HEK293 (cell line): ENCODE results near the gene NEK8.

Source experiments
- GLIS1 ChIP-seq: fragments of 450-650 bp; formaldehyde crosslinking; IDR thresholded peaks from 2 replicates; pipeline ENCODE4 v1.5.1; 2016; ENCODE audit warnings: missing biosample characterization, missing genetic modification characterization
- IKZF3 ChIP-seq: fragments of 450-650 bp; IDR thresholded peaks from 2 replicates; pipeline ENCODE4 v1.5.0; 2018; ENCODE audit warnings: missing biosample characterization, mild to moderate bottlenecking, missing genetic modification characterization, moderate library complexity
- KLF8 ChIP-seq: fragments of 450-650 bp; formaldehyde crosslinking; IDR thresholded peaks from 2 replicates; pipeline ENCODE4 v1.5.1; 2016; ENCODE audit warnings: missing biosample characterization, missing genetic modification characterization
- MYNN ChIP-seq: fragments of 450-650 bp; formaldehyde crosslinking; IDR thresholded peaks from 2 replicates; pipeline ENCODE4 v1.5.1; 2016; ENCODE audit warnings: missing biosample characterization, missing genetic modification characterization, borderline replicate concordance
- RBAK ChIP-seq: fragments of 450-650 bp; formaldehyde crosslinking; IDR thresholded peaks from 2 replicates; pipeline ENCODE4 v1.5.1; 2016; ENCODE audit warnings: missing biosample characterization, missing genetic modification characterization
- SCRT2 ChIP-seq: fragments of 450-650 bp; formaldehyde crosslinking; IDR thresholded peaks from 2 replicates; pipeline ENCODE4 v1.5.1; 2016; ENCODE audit warnings: missing biosample characterization, missing genetic modification characterization
- SP3 ChIP-seq: fragments of 450-650 bp; formaldehyde crosslinking; IDR thresholded peaks from 2 replicates; pipeline ENCODE4 v1.5.1; 2016; ENCODE audit warnings: missing biosample characterization, missing genetic modification characterization
- SP7 ChIP-seq: fragments of 450-650 bp; formaldehyde crosslinking; IDR thresholded peaks from 2 replicates; pipeline ENCODE4 v1.5.1; 2016; ENCODE audit warnings: missing biosample characterization, missing genetic modification characterization
- ZBTB17 ChIP-seq: fragments of 450-650 bp; formaldehyde crosslinking; IDR thresholded peaks from 2 replicates; pipeline ENCODE4 v1.5.1; 2016; ENCODE audit warnings: missing biosample characterization, missing genetic modification characterization
- ZBTB8A ChIP-seq: fragments of 450-650 bp; formaldehyde crosslinking; IDR thresholded peaks from 2 replicates; pipeline ENCODE4 v1.5.1; 2016; ENCODE audit warnings: missing biosample characterization, missing genetic modification characterization
- ZNF112 ChIP-seq: fragments of 450-650 bp; formaldehyde crosslinking; IDR thresholded peaks from 2 replicates; pipeline ENCODE4 v1.5.0; 2017; ENCODE audit warnings: missing biosample characterization, missing genetic modification characterization
- ZNF140 ChIP-seq: fragments of 450-650 bp; formaldehyde crosslinking; IDR thresholded peaks from 2 replicates; pipeline ENCODE4 v1.5.1; 2016; ENCODE audit warnings: missing biosample characterization, missing genetic modification characterization
- ZNF2 ChIP-seq: fragments of 450-650 bp; formaldehyde crosslinking; IDR thresholded peaks from 2 replicates; pipeline ENCODE4 v1.5.1; 2016; ENCODE audit warnings: missing biosample characterization, missing genetic modification characterization
- ZNF221 ChIP-seq: fragments of 450-650 bp; formaldehyde crosslinking; IDR thresholded peaks from 2 replicates; pipeline ENCODE4 v1.5.1; 2017; ENCODE audit warnings: missing biosample characterization, missing genetic modification characterization, borderline replicate concordance
- ZNF239 ChIP-seq: fragments of 450-650 bp; formaldehyde crosslinking; IDR thresholded peaks from 2 replicates; pipeline ENCODE4 v1.5.1; 2016; ENCODE audit warnings: missing biosample characterization, missing genetic modification characterization
- ZNF335 ChIP-seq: fragments of 450-650 bp; formaldehyde crosslinking; conservative IDR thresholded peaks from 2 replicates; pipeline ENCODE4 v1.5.1; 2016; ENCODE audit warnings: missing biosample characterization, missing genetic modification characterization
- ZNF366 ChIP-seq: fragments of 450-650 bp; formaldehyde crosslinking; conservative IDR thresholded peaks from 2 replicates; pipeline ENCODE4 v1.5.1; 2016; ENCODE audit warnings: missing biosample characterization, missing genetic modification characterization
- ZNF426 ChIP-seq: fragments of 450-650 bp; formaldehyde crosslinking; IDR thresholded peaks from 2 replicates; pipeline ENCODE4 v1.5.1; 2017; ENCODE audit warnings: missing biosample characterization, missing genetic modification characterization, mild to moderate bottlenecking, inconsistent platforms, moderate library complexity
- TF ChIP-seq, protein P1 (sequence below): fragments of 450-650 bp; formaldehyde crosslinking; IDR thresholded peaks from 2 replicates; pipeline ENCODE4 v1.5.1; 2016; ENCODE audit warnings: missing biosample characterization, missing genetic modification characterization
- TF ChIP-seq, protein P2 (sequence below): fragments of 450-650 bp; formaldehyde crosslinking; IDR thresholded peaks from 2 replicates; pipeline ENCODE4 v1.5.1; 2016; ENCODE audit warnings: missing biosample characterization, missing genetic modification characterization
- TF ChIP-seq, protein P3 (sequence below): fragments of 450-650 bp; formaldehyde crosslinking; IDR thresholded peaks from 2 replicates; pipeline ENCODE4 v1.5.1; 2017; ENCODE audit warnings: missing biosample characterization, missing genetic modification characterization
- TF ChIP-seq, protein P4 (sequence below): fragments of 450-650 bp; IDR thresholded peaks from 2 replicates; pipeline ENCODE4 v1.5.1; 2018; ENCODE audit warnings: missing biosample characterization, mild to moderate bottlenecking, missing genetic modification characterization
- TF ChIP-seq, protein P5 (sequence below): fragments of 450-650 bp; formaldehyde crosslinking; IDR thresholded peaks from 2 replicates; pipeline ENCODE4 v1.5.1; 2017; ENCODE audit warnings: missing biosample characterization, missing genetic modification characterization
- TF ChIP-seq, protein P6 (sequence below): fragments of 450-650 bp; formaldehyde crosslinking; IDR thresholded peaks from 2 replicates; pipeline ENCODE4 v1.5.1; 2016; ENCODE audit warnings: missing biosample characterization, missing genetic modification characterization
- TF ChIP-seq, protein P7 (sequence below): fragments of 450-650 bp; formaldehyde crosslinking; IDR thresholded peaks from 2 replicates; pipeline ENCODE4 v1.5.1; 2017; ENCODE audit warnings: missing biosample characterization, mild to moderate bottlenecking, missing genetic modification characterization, moderate library complexity

Gene NEK8

DNA sequence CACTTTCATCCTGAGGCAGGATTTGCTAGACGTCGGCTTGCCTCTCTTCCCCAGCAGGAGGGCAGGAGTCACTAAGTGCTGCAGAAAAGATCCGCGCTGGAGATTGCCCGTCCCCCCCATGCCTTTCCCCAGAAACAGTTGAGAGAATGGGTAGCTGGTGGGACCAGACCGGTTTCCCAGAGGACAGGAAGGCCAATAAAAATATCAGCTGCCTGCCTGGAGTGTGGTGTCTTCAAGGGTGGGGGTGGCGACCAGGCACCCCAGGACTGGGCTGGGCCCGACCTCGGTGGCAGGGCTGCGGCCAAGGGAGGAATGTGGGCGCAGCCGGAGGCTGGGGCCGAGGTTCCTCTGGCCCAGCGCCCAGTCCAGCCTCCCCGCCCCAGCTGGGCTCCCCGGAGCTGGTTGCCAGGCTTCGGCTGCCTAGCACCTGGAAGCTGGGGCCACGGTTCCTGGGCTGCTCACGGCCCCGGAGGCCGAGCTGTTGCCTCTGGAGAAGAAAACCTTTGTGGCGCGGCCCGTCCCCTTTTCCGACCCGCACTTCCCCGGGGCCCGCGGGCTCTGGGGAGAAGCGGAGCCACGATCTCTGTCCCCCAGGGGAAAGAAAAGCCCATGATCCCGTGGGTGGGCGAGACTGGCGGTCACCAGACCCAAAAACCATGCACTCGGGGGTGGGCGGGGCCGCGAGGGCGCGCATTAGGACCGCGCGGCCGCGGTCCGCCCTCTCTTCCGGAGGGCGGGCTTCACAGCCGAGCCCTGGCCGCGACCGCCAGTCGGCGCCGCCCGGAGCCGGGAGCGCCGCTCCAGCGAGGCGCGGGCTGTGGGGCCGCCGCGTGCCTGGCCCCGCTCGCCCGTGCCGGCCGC is 14.9 kb downstream of the NEK8 start, which contains the start of gene TRAF4 (continued):
- TF ChIP-seq, protein P1, sequence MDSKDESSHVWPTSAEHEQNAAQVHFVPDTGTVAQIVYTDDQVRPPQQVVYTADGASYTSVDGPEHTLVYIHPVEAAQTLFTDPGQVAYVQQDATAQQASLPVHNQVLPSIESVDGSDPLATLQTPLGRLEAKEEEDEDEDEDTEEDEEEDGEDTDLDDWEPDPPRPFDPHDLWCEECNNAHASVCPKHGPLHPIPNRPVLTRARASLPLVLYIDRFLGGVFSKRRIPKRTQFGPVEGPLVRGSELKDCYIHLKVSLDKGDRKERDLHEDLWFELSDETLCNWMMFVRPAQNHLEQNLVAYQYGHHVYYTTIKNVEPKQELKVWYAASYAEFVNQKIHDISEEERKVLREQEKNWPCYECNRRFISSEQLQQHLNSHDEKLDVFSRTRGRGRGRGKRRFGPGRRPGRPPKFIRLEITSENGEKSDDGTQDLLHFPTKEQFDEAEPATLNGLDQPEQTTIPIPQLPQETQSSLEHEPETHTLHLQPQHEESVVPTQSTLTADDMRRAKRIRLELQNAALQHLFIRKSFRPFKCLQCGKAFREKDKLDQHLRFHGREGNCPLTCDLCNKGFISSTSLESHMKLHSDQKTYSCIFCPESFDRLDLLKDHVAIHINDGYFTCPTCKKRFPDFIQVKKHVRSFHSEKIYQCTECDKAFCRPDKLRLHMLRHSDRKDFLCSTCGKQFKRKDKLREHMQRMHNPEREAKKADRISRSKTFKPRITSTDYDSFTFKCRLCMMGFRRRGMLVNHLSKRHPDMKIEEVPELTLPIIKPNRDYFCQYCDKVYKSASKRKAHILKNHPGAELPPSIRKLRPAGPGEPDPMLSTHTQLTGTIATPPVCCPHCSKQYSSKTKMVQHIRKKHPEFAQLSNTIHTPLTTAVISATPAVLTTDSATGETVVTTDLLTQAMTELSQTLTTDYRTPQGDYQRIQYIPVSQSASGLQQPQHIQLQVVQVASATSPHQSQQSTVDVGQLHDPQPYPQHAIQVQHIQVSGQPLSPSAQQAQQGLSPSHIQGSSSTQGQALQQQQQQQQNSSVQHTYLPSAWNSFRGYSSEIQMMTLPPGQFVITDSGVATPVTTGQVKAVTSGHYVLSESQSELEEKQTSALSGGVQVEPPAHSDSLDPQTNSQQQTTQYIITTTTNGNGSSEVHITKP (tag by site-specific recombination) = peak; percentile 33
- peak; percentile 95 for TF ChIP-seq ZBTB8A
- TF ChIP-seq, protein P2, sequence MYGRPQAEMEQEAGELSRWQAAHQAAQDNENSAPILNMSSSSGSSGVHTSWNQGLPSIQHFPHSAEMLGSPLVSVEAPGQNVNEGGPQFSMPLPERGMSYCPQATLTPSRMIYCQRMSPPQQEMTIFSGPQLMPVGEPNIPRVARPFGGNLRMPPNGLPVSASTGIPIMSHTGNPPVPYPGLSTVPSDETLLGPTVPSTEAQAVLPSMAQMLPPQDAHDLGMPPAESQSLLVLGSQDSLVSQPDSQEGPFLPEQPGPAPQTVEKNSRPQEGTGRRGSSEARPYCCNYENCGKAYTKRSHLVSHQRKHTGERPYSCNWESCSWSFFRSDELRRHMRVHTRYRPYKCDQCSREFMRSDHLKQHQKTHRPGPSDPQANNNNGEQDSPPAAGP = peak; percentile 63
- peak; percentile 94 for TF ChIP-seq KLF8
- no peak for TF ChIP-seq RBAK
- TF ChIP-seq, protein P3, sequence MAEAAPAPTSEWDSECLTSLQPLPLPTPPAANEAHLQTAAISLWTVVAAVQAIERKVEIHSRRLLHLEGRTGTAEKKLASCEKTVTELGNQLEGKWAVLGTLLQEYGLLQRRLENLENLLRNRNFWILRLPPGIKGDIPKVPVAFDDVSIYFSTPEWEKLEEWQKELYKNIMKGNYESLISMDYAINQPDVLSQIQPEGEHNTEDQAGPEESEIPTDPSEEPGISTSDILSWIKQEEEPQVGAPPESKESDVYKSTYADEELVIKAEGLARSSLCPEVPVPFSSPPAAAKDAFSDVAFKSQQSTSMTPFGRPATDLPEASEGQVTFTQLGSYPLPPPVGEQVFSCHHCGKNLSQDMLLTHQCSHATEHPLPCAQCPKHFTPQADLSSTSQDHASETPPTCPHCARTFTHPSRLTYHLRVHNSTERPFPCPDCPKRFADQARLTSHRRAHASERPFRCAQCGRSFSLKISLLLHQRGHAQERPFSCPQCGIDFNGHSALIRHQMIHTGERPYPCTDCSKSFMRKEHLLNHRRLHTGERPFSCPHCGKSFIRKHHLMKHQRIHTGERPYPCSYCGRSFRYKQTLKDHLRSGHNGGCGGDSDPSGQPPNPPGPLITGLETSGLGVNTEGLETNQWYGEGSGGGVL (tag by site-specific recombination) = peak; percentile 66
- TF ChIP-seq GLIS1 (tag by site-specific recombination) = peak; percentile 94
- no peak for TF ChIP-seq ZNF221 (tag by site-specific recombination)
- TF ChIP-seq, protein P4, sequence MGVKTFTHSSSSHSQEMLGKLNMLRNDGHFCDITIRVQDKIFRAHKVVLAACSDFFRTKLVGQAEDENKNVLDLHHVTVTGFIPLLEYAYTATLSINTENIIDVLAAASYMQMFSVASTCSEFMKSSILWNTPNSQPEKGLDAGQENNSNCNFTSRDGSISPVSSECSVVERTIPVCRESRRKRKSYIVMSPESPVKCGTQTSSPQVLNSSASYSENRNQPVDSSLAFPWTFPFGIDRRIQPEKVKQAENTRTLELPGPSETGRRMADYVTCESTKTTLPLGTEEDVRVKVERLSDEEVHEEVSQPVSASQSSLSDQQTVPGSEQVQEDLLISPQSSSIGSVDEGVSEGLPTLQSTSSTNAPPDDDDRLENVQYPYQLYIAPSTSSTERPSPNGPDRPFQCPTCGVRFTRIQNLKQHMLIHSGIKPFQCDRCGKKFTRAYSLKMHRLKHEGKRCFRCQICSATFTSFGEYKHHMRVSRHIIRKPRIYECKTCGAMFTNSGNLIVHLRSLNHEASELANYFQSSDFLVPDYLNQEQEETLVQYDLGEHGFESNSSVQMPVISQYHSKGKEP (tag by site-specific recombination) = peak; percentile 70
- TF ChIP-seq ZNF335 (tag by site-specific recombination) = peak; percentile 78
- TF ChIP-seq ZNF366 = peak; percentile 89
- peak; percentile 84; the same call in 1 of the 2 replicates for TF ChIP-seq ZNF2 (tag by site-specific recombination)
- peak; percentile 83 for TF ChIP-seq SP7 (tag by site-specific recombination)
- peak; percentile 93 for TF ChIP-seq IKZF3 (tag by site-specific recombination)
- TF ChIP-seq MYNN (tag by site-specific recombination) = peak; percentile 94
- TF ChIP-seq ZNF140 (tag by site-specific recombination) = no peak
- TF ChIP-seq, protein P5, sequence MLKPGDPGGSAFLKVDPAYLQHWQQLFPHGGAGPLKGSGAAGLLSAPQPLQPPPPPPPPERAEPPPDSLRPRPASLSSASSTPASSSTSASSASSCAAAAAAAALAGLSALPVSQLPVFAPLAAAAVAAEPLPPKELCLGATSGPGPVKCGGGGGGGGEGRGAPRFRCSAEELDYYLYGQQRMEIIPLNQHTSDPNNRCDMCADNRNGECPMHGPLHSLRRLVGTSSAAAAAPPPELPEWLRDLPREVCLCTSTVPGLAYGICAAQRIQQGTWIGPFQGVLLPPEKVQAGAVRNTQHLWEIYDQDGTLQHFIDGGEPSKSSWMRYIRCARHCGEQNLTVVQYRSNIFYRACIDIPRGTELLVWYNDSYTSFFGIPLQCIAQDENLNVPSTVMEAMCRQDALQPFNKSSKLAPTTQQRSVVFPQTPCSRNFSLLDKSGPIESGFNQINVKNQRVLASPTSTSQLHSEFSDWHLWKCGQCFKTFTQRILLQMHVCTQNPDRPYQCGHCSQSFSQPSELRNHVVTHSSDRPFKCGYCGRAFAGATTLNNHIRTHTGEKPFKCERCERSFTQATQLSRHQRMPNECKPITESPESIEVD (tag by site-specific recombination) = no peak; the same call in 1 of the 2 replicates
- TF ChIP-seq, protein P6, sequence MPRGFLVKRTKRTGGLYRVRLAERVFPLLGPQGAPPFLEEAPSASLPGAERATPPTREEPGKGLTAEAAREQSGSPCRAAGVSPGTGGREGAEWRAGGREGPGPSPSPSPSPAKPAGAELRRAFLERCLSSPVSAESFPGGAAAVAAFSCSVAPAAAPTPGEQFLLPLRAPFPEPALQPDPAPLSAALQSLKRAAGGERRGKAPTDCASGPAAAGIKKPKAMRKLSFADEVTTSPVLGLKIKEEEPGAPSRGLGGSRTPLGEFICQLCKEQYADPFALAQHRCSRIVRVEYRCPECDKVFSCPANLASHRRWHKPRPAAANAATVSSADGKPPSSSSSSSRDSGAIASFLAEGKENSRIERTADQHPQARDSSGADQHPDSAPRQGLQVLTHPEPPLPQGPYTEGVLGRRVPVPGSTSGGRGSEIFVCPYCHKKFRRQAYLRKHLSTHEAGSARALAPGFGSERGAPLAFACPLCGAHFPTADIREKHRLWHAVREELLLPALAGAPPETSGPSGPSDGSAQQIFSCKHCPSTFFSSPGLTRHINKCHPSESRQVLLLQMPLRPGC (tag by site-specific recombination) = peak; percentile 8; the same call in 1 of the 2 replicates
- TF ChIP-seq SP3 (tag by site-specific recombination) = peak; percentile 58
- no peak for TF ChIP-seq ZNF112 (tag by site-specific recombination)
- TF ChIP-seq ZNF239 (tag by site-specific recombination) = no peak
- TF ChIP-seq, protein P7, sequence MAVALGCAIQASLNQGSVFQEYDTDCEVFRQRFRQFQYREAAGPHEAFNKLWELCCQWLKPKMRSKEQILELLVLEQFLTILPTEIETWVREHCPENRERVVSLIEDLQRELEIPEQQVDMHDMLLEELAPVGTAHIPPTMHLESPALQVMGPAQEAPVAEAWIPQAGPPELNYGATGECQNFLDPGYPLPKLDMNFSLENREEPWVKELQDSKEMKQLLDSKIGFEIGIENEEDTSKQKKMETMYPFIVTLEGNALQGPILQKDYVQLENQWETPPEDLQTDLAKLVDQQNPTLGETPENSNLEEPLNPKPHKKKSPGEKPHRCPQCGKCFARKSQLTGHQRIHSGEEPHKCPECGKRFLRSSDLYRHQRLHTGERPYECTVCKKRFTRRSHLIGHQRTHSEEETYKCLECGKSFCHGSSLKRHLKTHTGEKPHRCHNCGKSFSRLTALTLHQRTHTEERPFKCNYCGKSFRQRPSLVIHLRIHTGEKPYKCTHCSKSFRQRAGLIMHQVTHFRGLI (tag by site-specific recombination) = peak; percentile 78
- TF ChIP-seq ZBTB17 (tag by site-specific recombination) = peak; percentile 93
- TF ChIP-seq SCRT2 (tag by site-specific recombination) = peak; percentile 64; the same call in 1 of the 2 replicates
- TF ChIP-seq ZNF426 (tag by site-specific recombination) = no peak
